Thyroid gland (tissue), 4 donors: Measurements from ENCODE around the gene TMEM236.

Experiments
- POLR2A ChIP-seq, 2 donors: fragments of 450-650 bp; IDR thresholded peaks; one replicate each; pipeline ENCODE4 v1.6.1; 2017; ENCODE audit warnings: antibody characterized with exemption in 2 of 2, mild to moderate bottlenecking in 2 of 2, moderate library complexity in 1 of 2
- TF ChIP-seq, protein P1 (sequence below), 6 experiments: fragments of 200-600 bp in 3 of 6; fragments of 450-650 bp in 3 of 6; sonication (generic) in 3 of 6; IDR thresholded peaks; one replicate each; pipeline ENCODE4 v1.5.1; 2016 to 2019; ENCODE audit warnings: antibody characterized with exemption in 6 of 6, mild to moderate bottlenecking in 2 of 6, inconsistent platforms in 1 of 6, moderate library complexity in 1 of 6

DNA sequence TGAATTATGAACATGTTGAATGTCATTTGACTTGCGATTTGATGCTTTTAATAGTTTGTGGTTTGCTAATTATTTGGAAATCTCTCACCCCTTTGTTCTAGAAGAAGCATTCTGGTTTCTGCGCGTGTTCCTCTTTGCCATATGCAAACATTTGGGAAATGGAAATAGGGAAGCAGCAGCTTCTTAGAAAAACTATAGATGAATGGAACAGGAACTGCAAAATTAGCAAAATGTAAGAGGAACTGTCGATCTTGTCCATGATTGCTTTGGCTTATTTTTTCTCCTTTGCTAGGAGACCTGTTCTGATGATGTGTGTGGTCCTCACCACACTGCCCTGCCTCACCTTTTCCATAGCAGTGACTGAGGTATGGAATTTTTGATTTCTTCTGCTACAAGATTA, 19.0 kb downstream of the TMEM236 start:
- TF ChIP-seq, protein P1, sequence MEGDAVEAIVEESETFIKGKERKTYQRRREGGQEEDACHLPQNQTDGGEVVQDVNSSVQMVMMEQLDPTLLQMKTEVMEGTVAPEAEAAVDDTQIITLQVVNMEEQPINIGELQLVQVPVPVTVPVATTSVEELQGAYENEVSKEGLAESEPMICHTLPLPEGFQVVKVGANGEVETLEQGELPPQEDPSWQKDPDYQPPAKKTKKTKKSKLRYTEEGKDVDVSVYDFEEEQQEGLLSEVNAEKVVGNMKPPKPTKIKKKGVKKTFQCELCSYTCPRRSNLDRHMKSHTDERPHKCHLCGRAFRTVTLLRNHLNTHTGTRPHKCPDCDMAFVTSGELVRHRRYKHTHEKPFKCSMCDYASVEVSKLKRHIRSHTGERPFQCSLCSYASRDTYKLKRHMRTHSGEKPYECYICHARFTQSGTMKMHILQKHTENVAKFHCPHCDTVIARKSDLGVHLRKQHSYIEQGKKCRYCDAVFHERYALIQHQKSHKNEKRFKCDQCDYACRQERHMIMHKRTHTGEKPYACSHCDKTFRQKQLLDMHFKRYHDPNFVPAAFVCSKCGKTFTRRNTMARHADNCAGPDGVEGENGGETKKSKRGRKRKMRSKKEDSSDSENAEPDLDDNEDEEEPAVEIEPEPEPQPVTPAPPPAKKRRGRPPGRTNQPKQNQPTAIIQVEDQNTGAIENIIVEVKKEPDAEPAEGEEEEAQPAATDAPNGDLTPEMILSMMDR (IDR thresholded peaks at IDR 0.05), result no peak
- no peak for TF ChIP-seq POLR2A (IDR thresholded peaks at IDR 0.05)
